ENCODE results near the gene TRIP12.

DNA sequence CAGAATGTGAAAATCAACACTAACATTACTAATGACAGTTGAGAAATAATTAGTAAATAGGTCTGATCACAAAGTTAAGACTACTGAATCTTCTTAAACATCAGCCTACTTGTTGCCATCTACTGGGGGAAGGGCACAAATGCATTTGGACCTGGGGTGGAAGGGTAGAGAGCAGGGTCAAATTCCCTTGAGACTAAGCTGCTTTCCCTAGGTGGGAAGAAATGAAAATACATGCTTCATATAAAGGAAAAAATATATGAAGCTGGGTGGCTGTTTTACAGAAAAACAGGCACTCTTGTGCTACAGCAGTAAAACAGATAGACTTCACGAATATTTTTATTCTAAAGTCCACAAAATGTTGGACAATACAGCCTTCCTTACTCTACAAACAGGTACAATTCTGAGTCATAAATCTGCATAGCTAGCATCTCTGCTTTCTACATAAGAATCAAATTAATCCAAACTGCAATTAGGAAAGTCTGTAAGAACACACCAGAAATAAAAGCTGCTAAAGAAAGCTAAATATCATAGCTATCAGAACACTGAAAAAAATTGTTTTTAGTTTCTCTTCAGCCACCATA is 10.9 kb downstream of the TRIP12 start:
- TF ChIP-seq CTCF (IDR thresholded peaks at IDR 0.05; ENCODE audit: extremely low read depth in 1 of 2, insufficient read depth in 1 of 2, low read depth in 1 of 2, low read length in 2 of 2) (peak; percentile 15 to 17), POLR2A (IDR thresholded peaks at IDR 0.05; ENCODE audit: low read depth, low read length) (no peak), POLR2AphosphoS5 (IDR thresholded peaks at IDR 0.05; ENCODE audit: insufficient read depth, low read depth, low read length) (no peak), MAX (IDR thresholded peaks at IDR 0.05; ENCODE audit: insufficient read depth, insufficient read length) (no peak), EZH2 (IDR thresholded peaks at IDR 0.05; ENCODE audit: borderline replicate concordance, low read depth, low read length, severe bottlenecking) (no peak), JUN (IDR thresholded peaks at IDR 0.05; ENCODE audit: borderline replicate concordance, insufficient read depth, insufficient read length, low read depth) (no peak), MYC (IDR thresholded peaks at IDR 0.05; ENCODE audit: low read depth, low read length) (no peak)
